NCI-H128 (cell line): ENCODE data around the gene PIEZO2.
"Not testable (repeated sequence)": the region's sequence is repeated elsewhere in the genome, so short reads cannot be mapped to it uniquely, and the experiment has no call there.

Experiments
- DNase-seq: peaks from one replicate; lab custom pipeline; 2025; ENCODE audit not compliant: unreplicated experiment; lab: John Stamatoyannopoulos, UW

The PIEZO2 gene

GRCh38 chr18:10689236-10690034, 459.9 kb downstream of the PIEZO2 start:
- DNase-seq: no peak

GRCh38 chr18:10688766-10689165, 460.6 kb downstream of the PIEZO2 start:
- DNase-seq: no peak

- DNase-seq: no peak
Observed at GRCh38 chr18:10687161-10687925, 462.0 kb downstream of the PIEZO2 start.

GRCh38 chr18:10686308-10686707, 463.1 kb downstream of the PIEZO2 start:
- DNase-seq: no peak

- no peak for DNase-seq
Observed at GRCh38 chr18:10685484-10685883, 463.9 kb downstream of the PIEZO2 start.

- DNase-seq: no peak
Observed at GRCh38 chr18:10682368-10682714, 467.0 kb downstream of the PIEZO2 start.

GRCh38 chr18:10681581-10682367, 467.6 kb downstream of the PIEZO2 start:
- no peak for DNase-seq

GRCh38 chr18:10680271-10680596, 469.1 kb downstream of the PIEZO2 start:
- DNase-seq: no peak

GRCh38 chr18:10679557-10680270, 469.7 kb downstream of the PIEZO2 start:
- DNase-seq: no peak

- no peak for DNase-seq
Observed at GRCh38 chr18:10671441-10671840, 477.9 kb downstream of the PIEZO2 start.

GRCh38 chr18:10670856-10671255, 478.5 kb downstream of the PIEZO2 start:
- no peak for DNase-seq

- no peak for DNase-seq
Observed at GRCh38 chr18:10669441-10670100, 479.8 kb downstream of the PIEZO2 start.

- no peak for DNase-seq
Observed at GRCh38 chr18:10663750-10664149, 485.6 kb downstream of the PIEZO2 start.

GRCh38 chr18:10661317-10661716, 488.1 kb downstream of the PIEZO2 start:
- DNase-seq: no peak

GRCh38 chr18:10660179-10660884, 489.0 kb downstream of the PIEZO2 start:
- no peak for DNase-seq

- no peak for DNase-seq
Observed at GRCh38 chr18:10659594-10659993, 489.8 kb downstream of the PIEZO2 start.

GRCh38 chr18:10659000-10659399, 490.4 kb downstream of the PIEZO2 start:
- DNase-seq: no peak

- DNase-seq: not testable (repeated sequence)
Observed at GRCh38 chr18:10644003-10644402, 505.4 kb downstream of the PIEZO2 start.

GRCh38 chr18:10642915-10643524, 506.3 kb downstream of the PIEZO2 start:
- not testable (repeated sequence) for DNase-seq

GRCh38 chr18:10638539-10638885, 510.9 kb downstream of the PIEZO2 start:
- not testable (repeated sequence) for DNase-seq
